Activated CD4-positive, alpha-beta T cell treated with anti-CD3 and anti-CD28 coated beads for 4 hours (primary cell): ENCODE measurements around the gene MRPL28.
"Not testable (repeated sequence)": the region's sequence is repeated elsewhere in the genome, so short reads cannot be mapped to it uniquely, and the experiment has no call there.

Experiments used
- DNase-seq, 2 donors: peaks; one replicate each; pipeline ENCODE4 v3.0.0-alpha.2; 2020

The MRPL28 gene

GRCh38 chr16:389352-389751 is 19.0 kb upstream of the MRPL28 start:
- DNase-seq, result no peak

GRCh38 chr16:387761-388666 is 17.7 kb upstream of the MRPL28 start:
- DNase-seq, result not testable (repeated sequence)

- no peak for DNase-seq
These were observed 16.4 kb upstream of the MRPL28 start for GRCh38 chr16:386641-387156.

GRCh38 chr16:383326-384051 is 13.2 kb upstream of the MRPL28 start:
- DNase-seq, result peak; percentile 41 to 52

GRCh38 chr16:381789-382717 is 11.7 kb upstream of the MRPL28 start, which contains the start of gene PGAP6:
PGAP6 (minus strand) TSS chr16:381978; CDS start chr16:381821, 157 bp downstream.
- DNase-seq, result peak; percentile 64 to 68

GRCh38 chr16:381012-381788 is 10.9 kb upstream of the MRPL28 start:
- peak in 1 of 2 donors; percentile 41 for DNase-seq

GRCh38 chr16:380762-381011 is 10.3 kb upstream of the MRPL28 start:
- no peak for DNase-seq

GRCh38 chr16:379961-380761 is 9.8 kb upstream of the MRPL28 start:
- no peak for DNase-seq

- no peak for DNase-seq
These were observed 9.0 kb upstream of the MRPL28 start for GRCh38 chr16:379183-379960.

GRCh38 chr16:378821-379182 is 8.5 kb upstream of the MRPL28 start:
- no peak for DNase-seq

- not testable (repeated sequence) for DNase-seq
These were observed 7.9 kb upstream of the MRPL28 start for GRCh38 chr16:378113-378820.

GRCh38 chr16:377419-377951 is 7.1 kb upstream of the MRPL28 start:
- no peak for DNase-seq

GRCh38 chr16:376817-377418 is 6.6 kb upstream of the MRPL28 start:
- DNase-seq, result no peak

- no peak for DNase-seq
These were observed 5.8 kb upstream of the MRPL28 start for GRCh38 chr16:375927-376816.

- DNase-seq, result no peak
These were observed 4.9 kb upstream of the MRPL28 start for GRCh38 chr16:375212-375611.

GRCh38 chr16:374616-374926 is 4.2 kb upstream of the MRPL28 start:
- no peak for DNase-seq

GRCh38 chr16:373848-374615 is 3.7 kb upstream of the MRPL28 start:
- DNase-seq, result no peak
